ENCODE measurements around the gene PRKCA.

The PRKCA gene

DNA sequence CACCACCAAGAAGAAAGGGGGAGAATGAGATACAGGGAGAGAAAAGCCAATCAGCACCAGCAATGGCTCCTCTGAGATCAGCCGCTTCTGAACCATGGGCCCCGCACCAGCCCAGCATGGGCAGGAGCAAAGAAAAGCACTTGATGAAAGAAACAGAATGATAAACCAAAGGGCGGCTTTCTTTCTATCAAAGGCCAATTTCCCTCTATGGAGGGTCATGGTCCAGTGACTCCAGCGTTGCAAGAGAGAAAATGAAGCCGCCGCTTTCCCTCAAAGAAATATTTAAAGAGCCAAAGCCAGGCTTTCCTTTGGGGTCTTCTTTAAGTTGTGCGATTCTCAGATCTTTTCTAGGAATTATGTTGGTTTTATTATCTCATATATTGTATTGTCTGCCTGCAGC is 447.7 kb downstream of the PRKCA start:
- no peak overlapping the region for H3K4me3 ChIP-seq (ENCODE audit: low read depth, low read length)
- TF ChIP-seq, protein P1, sequence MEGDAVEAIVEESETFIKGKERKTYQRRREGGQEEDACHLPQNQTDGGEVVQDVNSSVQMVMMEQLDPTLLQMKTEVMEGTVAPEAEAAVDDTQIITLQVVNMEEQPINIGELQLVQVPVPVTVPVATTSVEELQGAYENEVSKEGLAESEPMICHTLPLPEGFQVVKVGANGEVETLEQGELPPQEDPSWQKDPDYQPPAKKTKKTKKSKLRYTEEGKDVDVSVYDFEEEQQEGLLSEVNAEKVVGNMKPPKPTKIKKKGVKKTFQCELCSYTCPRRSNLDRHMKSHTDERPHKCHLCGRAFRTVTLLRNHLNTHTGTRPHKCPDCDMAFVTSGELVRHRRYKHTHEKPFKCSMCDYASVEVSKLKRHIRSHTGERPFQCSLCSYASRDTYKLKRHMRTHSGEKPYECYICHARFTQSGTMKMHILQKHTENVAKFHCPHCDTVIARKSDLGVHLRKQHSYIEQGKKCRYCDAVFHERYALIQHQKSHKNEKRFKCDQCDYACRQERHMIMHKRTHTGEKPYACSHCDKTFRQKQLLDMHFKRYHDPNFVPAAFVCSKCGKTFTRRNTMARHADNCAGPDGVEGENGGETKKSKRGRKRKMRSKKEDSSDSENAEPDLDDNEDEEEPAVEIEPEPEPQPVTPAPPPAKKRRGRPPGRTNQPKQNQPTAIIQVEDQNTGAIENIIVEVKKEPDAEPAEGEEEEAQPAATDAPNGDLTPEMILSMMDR (IDR thresholded peaks at IDR 0.05; ENCODE audit: low read depth, low read length) = no peak

GRCh38 chr17:66750781-66751543 is 448.5 kb downstream of the PRKCA start:
- TF ChIP-seq, protein P1 (IDR thresholded peaks at IDR 0.05; ENCODE audit: low read depth, low read length) = no peak
- no peak overlapping the region for H3K4me3 ChIP-seq (ENCODE audit: low read depth, low read length)

DNA sequence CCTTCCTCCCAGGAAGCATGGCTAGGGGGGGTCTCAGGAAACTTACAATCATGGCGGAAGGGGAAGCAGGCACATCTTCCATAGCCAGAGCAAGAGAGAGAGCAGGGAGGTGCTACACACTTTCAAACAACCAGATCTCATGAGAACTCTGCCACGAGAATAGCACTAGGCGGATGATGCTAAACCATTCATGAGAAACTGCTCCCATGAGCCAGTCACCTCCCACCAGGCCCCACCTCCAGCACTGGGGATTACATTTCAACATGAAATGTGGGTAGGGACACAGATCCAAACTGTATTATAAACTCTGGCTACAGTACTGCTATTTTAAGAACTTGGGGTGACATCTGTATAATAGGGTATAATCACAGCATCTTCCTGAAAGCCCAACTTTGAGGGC is 449.4 kb downstream of the PRKCA start:
- no peak overlapping the region for H3K4me3 ChIP-seq (ENCODE audit: low read depth, low read length)
- TF ChIP-seq, protein P1 (IDR thresholded peaks at IDR 0.05; ENCODE audit: low read depth, low read length) = no peak

GRCh38 chr17:66752411-66752810 is 450.0 kb downstream of the PRKCA start:
- TF ChIP-seq, protein P1 (IDR thresholded peaks at IDR 0.05; ENCODE audit: low read depth, low read length) = no peak
- H3K4me3 ChIP-seq (ENCODE audit: low read depth, low read length) = no peak overlapping the region

GRCh38 chr17:66753126-66753920 is 450.9 kb downstream of the PRKCA start:
- H3K4me3 ChIP-seq (ENCODE audit: low read depth, low read length) = no peak overlapping the region
- TF ChIP-seq, protein P1 (IDR thresholded peaks at IDR 0.05; ENCODE audit: low read depth, low read length) = no peak

- TF ChIP-seq, protein P1 (IDR thresholded peaks at IDR 0.05; ENCODE audit: low read depth, low read length) = no peak
- H3K4me3 ChIP-seq (ENCODE audit: low read depth, low read length) = no peak overlapping the region
Measured at GRCh38 chr17:66755101-66755943, 452.9 kb downstream of the PRKCA start.

Measured in WI38 (cell line).